Right ventricle myocardium inferior (tissue), 1 donor: ENCODE measurements around the gene ZNF830. TPM values are rescaled to one million over a fixed set of nuclear protein-coding genes. Genes with fewer than 3 reads are reported as not detected.

Experiments
- total RNA-seq: library from RNA; stranded (reverse); fragmentation: NEBNext Ultra II Directional; extraction: Animal tissue kit (Norgen Biotek cat#: 25700); gene quantifications from one replicate; pipeline ENCODE4 v1.2.1, GENCODE V29; 2021
- donor health status: DM: no; HTN: yes; CAD: no; lungs with severe emphysema.

Gene ZNF830
- total RNA-seq, 1 donor from 2014 or later: 9.8 TPM

Other genes with a start within 250 kb of the ZNF830 start
- gene CCT6B, start 80 bp upstream of the ZNF830 start, total RNA-seq: 1.4 TPM
- 20.5 TPM for gene LIG3, start 19.0 kb downstream of the ZNF830 start, total RNA-seq
- 11.2 TPM for gene RFFL, start 102.2 kb downstream of the ZNF830 start, total RNA-seq
- gene RAD51D, start 158.3 kb downstream of the ZNF830 start, total RNA-seq: 4.8 TPM
- not detected for gene FNDC8, start 160.1 kb downstream of the ZNF830 start, total RNA-seq
- 3.1 TPM for gene NLE1, start 180.8 kb downstream of the ZNF830 start, total RNA-seq
- 223 TPM for gene UNC45B, start 186.3 kb downstream of the ZNF830 start, total RNA-seq
- not detected for gene SLC35G3, start 232.9 kb downstream of the ZNF830 start, total RNA-seq